Esophagus muscularis mucosa (tissue), 3 donors: ENCODE results near the gene RHNO1.

Source experiments
- POLR2A ChIP-seq: fragments of 450-650 bp; IDR thresholded peaks from one replicate; pipeline ENCODE4 v1.6.1; 2017; ENCODE audit warnings: antibody characterized with exemption, moderate library complexity, mild to moderate bottlenecking, low read depth
- TF ChIP-seq, protein P1 (sequence below), 3 experiments: fragments of 200-600 bp in 2 of 3; fragments of 450-650 bp in 1 of 3; sonication (generic) in 2 of 3; IDR thresholded peaks; one replicate each; pipeline ENCODE4 v1.5.1; 2017 to 2019; ENCODE audit warnings: antibody characterized with exemption in 3 of 3, mild to moderate bottlenecking in 2 of 3, moderate library complexity in 1 of 3

DNA sequence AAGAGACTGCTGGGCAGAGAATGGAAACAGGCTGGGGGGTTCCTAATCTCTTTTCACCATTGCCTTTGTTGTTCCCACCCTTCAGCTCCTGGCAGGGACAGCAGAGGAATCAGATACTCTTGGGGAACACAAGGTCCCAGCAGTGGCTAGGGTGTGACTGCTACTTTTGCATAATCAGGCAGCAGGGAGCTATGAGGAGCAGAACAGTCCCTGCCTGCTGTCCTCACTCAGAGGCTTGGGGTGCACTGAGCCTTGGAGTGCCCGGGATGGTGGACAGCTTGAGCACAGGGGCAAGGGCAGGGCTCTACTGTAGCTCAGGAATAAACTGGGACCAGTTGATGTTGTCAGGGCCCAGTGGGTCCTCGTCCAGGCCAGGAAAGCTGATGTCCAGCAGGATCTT lies 18.7 kb upstream of the RHNO1 start:
- no peak for TF ChIP-seq POLR2A
- TF ChIP-seq, protein P1, sequence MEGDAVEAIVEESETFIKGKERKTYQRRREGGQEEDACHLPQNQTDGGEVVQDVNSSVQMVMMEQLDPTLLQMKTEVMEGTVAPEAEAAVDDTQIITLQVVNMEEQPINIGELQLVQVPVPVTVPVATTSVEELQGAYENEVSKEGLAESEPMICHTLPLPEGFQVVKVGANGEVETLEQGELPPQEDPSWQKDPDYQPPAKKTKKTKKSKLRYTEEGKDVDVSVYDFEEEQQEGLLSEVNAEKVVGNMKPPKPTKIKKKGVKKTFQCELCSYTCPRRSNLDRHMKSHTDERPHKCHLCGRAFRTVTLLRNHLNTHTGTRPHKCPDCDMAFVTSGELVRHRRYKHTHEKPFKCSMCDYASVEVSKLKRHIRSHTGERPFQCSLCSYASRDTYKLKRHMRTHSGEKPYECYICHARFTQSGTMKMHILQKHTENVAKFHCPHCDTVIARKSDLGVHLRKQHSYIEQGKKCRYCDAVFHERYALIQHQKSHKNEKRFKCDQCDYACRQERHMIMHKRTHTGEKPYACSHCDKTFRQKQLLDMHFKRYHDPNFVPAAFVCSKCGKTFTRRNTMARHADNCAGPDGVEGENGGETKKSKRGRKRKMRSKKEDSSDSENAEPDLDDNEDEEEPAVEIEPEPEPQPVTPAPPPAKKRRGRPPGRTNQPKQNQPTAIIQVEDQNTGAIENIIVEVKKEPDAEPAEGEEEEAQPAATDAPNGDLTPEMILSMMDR (IDR thresholded peaks at IDR 0.05) = no peak
